ES-I3 (cell line): Measurements from ENCODE around the gene PLEKHG5.
"Not testable (repeated sequence)": the region's sequence is repeated elsewhere in the genome, so short reads cannot be mapped to it uniquely, and the experiment has no call there.

Experiments
- H3K36me3 ChIP-seq: 2 replicates; pipeline ENCODE4 v1.6.1; 2013; ENCODE audit warnings: mild to moderate bottlenecking, low read length, control low read depth, moderate library complexity; ENCODE audit not compliant: insufficient read depth
- H3K4me1 ChIP-seq: 2 replicates; pipeline ENCODE4 v1.6.1; 2013; ENCODE audit warnings: mild to moderate bottlenecking, control low read depth, low read length; ENCODE audit not compliant: insufficient read depth
- H3K9ac ChIP-seq: 2 replicates; pipeline ENCODE4 v1.6.1; 2013; ENCODE audit warnings: low read depth, mild to moderate bottlenecking, low read length, moderate library complexity
- H3K9me3 ChIP-seq: 2 replicates; pipeline ENCODE4 v1.6.1; 2013; ENCODE audit warnings: mild to moderate bottlenecking, low read length, moderate library complexity; ENCODE audit not compliant: control insufficient read depth, insufficient read depth

The PLEKHG5 gene

GRCh38 chr1:6437012-6437700, 54.3 kb downstream of the PLEKHG5 start:
- not testable (repeated sequence) for H3K4me1 ChIP-seq, H3K36me3 ChIP-seq, H3K9me3 ChIP-seq, H3K9ac ChIP-seq

GRCh38 chr1:6436277-6436676, 55.2 kb downstream of the PLEKHG5 start:
- not testable (repeated sequence) for H3K4me1 ChIP-seq, H3K36me3 ChIP-seq, H3K9ac ChIP-seq, H3K9me3 ChIP-seq

- no peak overlapping the region for H3K9ac ChIP-seq
- H3K9me3 ChIP-seq, result no peaks in the 10 kb centered on the region
- no peaks in the 10 kb centered on the region for H3K36me3 ChIP-seq
- H3K4me1 ChIP-seq, result no peaks in the 10 kb centered on the region
Measured at GRCh38 chr1:6435547-6435946, 55.9 kb downstream of the PLEKHG5 start.

- no peaks in the 10 kb centered on the region for H3K4me1 ChIP-seq
- no peak overlapping the region for H3K9ac ChIP-seq
- H3K9me3 ChIP-seq, result no peaks in the 10 kb centered on the region
- H3K36me3 ChIP-seq, result no peaks in the 10 kb centered on the region
Measured at GRCh38 chr1:6435129-6435528, 56.3 kb downstream of the PLEKHG5 start.

- Histone ChIP-seq H3K36me3 (no peaks in the 10 kb centered on the region), H3K4me1 (no peaks in the 10 kb centered on the region), H3K9me3 (no peaks in the 10 kb centered on the region), H3K9ac (no peak overlapping the region)
Measured at GRCh38 chr1:6434186-6434585, 57.3 kb downstream of the PLEKHG5 start.

- H3K9ac ChIP-seq, H3K36me3 ChIP-seq, H3K4me1 ChIP-seq, H3K9me3 ChIP-seq: not testable (repeated sequence)
Measured at GRCh38 chr1:6431645-6432579, 59.6 kb downstream of the PLEKHG5 start.

- not testable (repeated sequence) for H3K4me1 ChIP-seq, H3K9me3 ChIP-seq, H3K9ac ChIP-seq, H3K36me3 ChIP-seq
Measured at GRCh38 chr1:6429660-6430411, 61.6 kb downstream of the PLEKHG5 start.

- H3K36me3 ChIP-seq, H3K4me1 ChIP-seq, H3K9me3 ChIP-seq, H3K9ac ChIP-seq: not testable (repeated sequence)
Measured at GRCh38 chr1:6428453-6428852, 63.0 kb downstream of the PLEKHG5 start.

GRCh38 chr1:6427441-6428390, 63.8 kb downstream of the PLEKHG5 start:
- H3K9ac ChIP-seq, result no peak overlapping the region
- H3K4me1 ChIP-seq, result no peaks in the 10 kb centered on the region; the same call in 1 of the 2 replicates

GRCh38 chr1:6426972-6427350, 64.5 kb downstream of the PLEKHG5 start:
- H3K36me3 ChIP-seq, result no peaks in the 10 kb centered on the region
- no peak overlapping the region for H3K9ac ChIP-seq
- no peaks in the 10 kb centered on the region; the same call in 1 of the 2 replicates for H3K4me1 ChIP-seq
- H3K9me3 ChIP-seq, result no peaks in the 10 kb centered on the region

More at GRCh38 chr1:6427441-6428390, 63.8 kb downstream of the PLEKHG5 start:
- H3K9me3 ChIP-seq, result no peaks in the 10 kb centered on the region
- H3K36me3 ChIP-seq, result no peaks in the 10 kb centered on the region

- H3K9me3 ChIP-seq, result no peaks in the 10 kb centered on the region
- no peaks in the 10 kb centered on the region; the same call in 1 of the 2 replicates for H3K4me1 ChIP-seq
- no peak overlapping the region for H3K9ac ChIP-seq
Measured at GRCh38 chr1:6426277-6426971, 65.0 kb downstream of the PLEKHG5 start.

GRCh38 chr1:6425658-6426057, 65.8 kb downstream of the PLEKHG5 start:
- Histone ChIP-seq H3K9ac (no peak overlapping the region), H3K4me1 (peaks cover 3% of the 10 kb centered on the region), H3K9me3 (no peaks in the 10 kb centered on the region), H3K36me3 (no peaks in the 10 kb centered on the region)

More at GRCh38 chr1:6426277-6426971, 65.0 kb downstream of the PLEKHG5 start:
- H3K36me3 ChIP-seq, result no peaks in the 10 kb centered on the region
